Measurements from ENCODE around the gene C1QTNF1.

- TF ChIP-seq CTCF (IDR thresholded peaks at IDR 0.05), result no peak
- TF ChIP-seq POLR2A (IDR thresholded peaks at IDR 0.05), result no peak
- TF ChIP-seq POLR2AphosphoS5 (IDR thresholded peaks at IDR 0.05), result no peak
Measured at GRCh38 chr17:78985395-78985794, 38.6 kb upstream of the C1QTNF1 start.
